GM23338 (cell line): ENCODE data around the gene RSPH6A. TPM values are rescaled to one million over a fixed set of nuclear protein-coding genes. Genes with fewer than 3 reads are reported as not detected.
A peak's percentile ranks its signal among the peaks of the same experiment; 100 is the strongest.

Experiments
- ATAC-seq: fragments of 200-7000 bp; cut with Tn5 transposase; 3 replicates; pipeline ENCODE4 v1.9.1; 2020
- DNase-seq: peaks from one replicate; pipeline ENCODE4 v3.0.0-alpha.2; 2015; ENCODE audit warnings: low spot score
- H2AFZ ChIP-seq: fragments of 200-600 bp; sonication (generic); 2 replicates; pipeline ENCODE4 v1.8.0; 2016; ENCODE audit warnings: antibody characterized with exemption, mild to moderate bottlenecking, moderate library complexity
- H3F3A ChIP-seq: fragments of 200-600 bp; sonication (generic); replicated peaks from 2 replicates; pipeline ENCODE4 v1.8.0; 2017; ENCODE audit warnings: antibody characterized with exemption, mixed run types, low read depth
- H3K27ac ChIP-seq: fragments of 200-600 bp; sonication (generic); 2 replicates; pipeline ENCODE4 v1.6.1; 2016; ENCODE audit warnings: low read depth
- H3K27me3 ChIP-seq: fragments of 200-600 bp; sonication (generic); 2 replicates; pipeline ENCODE4 v1.8.0; 2016; ENCODE audit warnings: mild to moderate bottlenecking, mixed run types, moderate library complexity; ENCODE audit not compliant: insufficient read depth
- H3K36me3 ChIP-seq: fragments of 200-600 bp; sonication (generic); 2 replicates; pipeline ENCODE4 v1.8.0; 2016; ENCODE audit warnings: mild to moderate bottlenecking; ENCODE audit not compliant: insufficient read depth
- H3K4me1 ChIP-seq: fragments of 200-600 bp; sonication (generic); 2 replicates; pipeline ENCODE4 v1.8.0; 2016; ENCODE audit warnings: mild to moderate bottlenecking, moderate library complexity; ENCODE audit not compliant: insufficient read depth
- H3K4me2 ChIP-seq: fragments of 200-600 bp; sonication (generic); 2 replicates; pipeline ENCODE4 v1.7.1; 2017; ENCODE audit warnings: mixed run types
- H3K4me3 ChIP-seq: fragments of 200-600 bp; sonication (generic); 2 replicates; pipeline ENCODE4 v1.6.1; 2016; ENCODE audit warnings: mixed run types
- H3K79me2 ChIP-seq: fragments of 200-600 bp; sonication (generic); replicated peaks from 2 replicates; pipeline ENCODE4 v1.8.0; 2017; ENCODE audit warnings: mild to moderate bottlenecking; ENCODE audit not compliant: insufficient read depth
- H3K9me2 ChIP-seq: fragments of 200-600 bp; sonication (generic); 2 replicates; pipeline ENCODE4 v1.8.0; 2017; ENCODE audit not compliant: insufficient read depth
- H4K20me1 ChIP-seq: fragments of 200-600 bp; sonication (generic); replicated peaks from 2 replicates; pipeline ENCODE4 v1.8.0; 2017; ENCODE audit warnings: mild to moderate bottlenecking; ENCODE audit not compliant: insufficient read depth
- H3K27ac Mint-ChIP-seq: 2 replicates; pipeline ENCODE4 v1.8.0; 2020; ENCODE audit warnings: inconsistent platforms, mild to moderate bottlenecking, moderate library complexity, mixed read lengths
- H3K27me3 Mint-ChIP-seq: 3 replicates; pipeline ENCODE4 v1.8.0; 2022; ENCODE audit warnings: low read depth, mild to moderate bottlenecking, moderate library complexity, mixed read lengths, inconsistent platforms; ENCODE audit not compliant: insufficient read depth, poor library complexity
- H3K36me3 Mint-ChIP-seq: 3 replicates; pipeline ENCODE4 v1.8.0; 2021; ENCODE audit warnings: low read depth, mild to moderate bottlenecking, inconsistent platforms, moderate library complexity, mixed read lengths
- H3K4me1 Mint-ChIP-seq: 3 replicates; pipeline ENCODE4 v1.8.0; 2020; ENCODE audit warnings: mild to moderate bottlenecking, inconsistent platforms, mixed read lengths
- H3K4me3 Mint-ChIP-seq: 3 replicates; pipeline ENCODE4 v1.8.0; 2021; ENCODE audit warnings: moderate library complexity, mild to moderate bottlenecking, inconsistent platforms, mixed read lengths
- H3K9me3 Mint-ChIP-seq: 3 replicates; pipeline ENCODE4 v1.8.0; 2020; ENCODE audit warnings: moderate library complexity, mild to moderate bottlenecking, inconsistent platforms, mixed read lengths
- CREB1 ChIP-seq: fragments of 250-450 bp; sonication (Bioruptor Pico); IDR thresholded peaks from 2 replicates; pipeline ENCODE4 v1.5.0; 2020; ENCODE audit warnings: low read depth, mild to moderate bottlenecking, moderate library complexity
- EZH2 ChIP-seq: fragments of 200-600 bp; sonication (generic); IDR thresholded peaks from one replicate; pipeline ENCODE4 v1.8.0; 2017; ENCODE audit warnings: antibody characterized with exemption, mild to moderate bottlenecking, low read depth; ENCODE audit not compliant: unreplicated experiment
- POLR2AphosphoS5 ChIP-seq: IDR thresholded peaks from 2 replicates; pipeline ENCODE4 v1.6.1; 2016; ENCODE audit warnings: antibody characterized with exemption, low read depth
- ZNF114 ChIP-seq: fragments of 250-450 bp; sonication (Bioruptor Pico); IDR thresholded peaks from 2 replicates; pipeline ENCODE4 v1.5.0; 2020; ENCODE audit warnings: mild to moderate bottlenecking, moderate library complexity
- ZNF331 ChIP-seq: fragments of 250-450 bp; sonication (Bioruptor Pico); IDR thresholded peaks from 2 replicates; pipeline ENCODE4 v1.5.0; 2020; ENCODE audit warnings: low read depth, mild to moderate bottlenecking, moderate library complexity
- polyA plus RNA-seq: library from polyadenylated mRNA; unstranded; fragments of >200 nt; fragmentation: Nextera tagmentation; extraction: Ambion mirVana; gene quantifications from 2 replicates; pipeline ENCODE4 v1.2.1, GENCODE V29; 2016
- total RNA-seq: library from RNA; depleted of rRNA; stranded (reverse); fragments of >200 nt; shearing (Covaris generic); gene quantifications from 2 replicates; pipeline ENCODE4 v1.2.3, GENCODE V29; 2014

RSPH6A gene
- total and polyA plus RNA-seq, 2 experiments from 2014 or later, result 0.11 to 0.21 TPM

- Histone ChIP-seq H4K20me1 (no peaks in the 10 kb centered on the region; the same call in 1 of the 2 replicates), H3K4me1 (peaks cover 40% of the 10 kb centered on the region), H3K4me2 (peak overlapping the region; percentile 94), H3K9me2 (no peaks in the 10 kb centered on the region), H2AFZ (no peak overlapping the region), H3K4me3 (peak overlapping the region; percentile 83), H3K27me3 (no peaks in the 10 kb centered on the region), H3F3A (peaks cover 19% of the 10 kb centered on the region), H3K79me2 (no peaks in the 10 kb centered on the region), H3K27ac (no peak overlapping the region), H3K36me3 (no peaks in the 10 kb centered on the region)
- H3K27me3 Mint-ChIP-seq, result peaks cover 33% of the 10 kb centered on the region
- peak overlapping the region; percentile 86 for H3K4me3 Mint-ChIP-seq
- peak; percentile 76 for DNase-seq
- H3K27ac Mint-ChIP-seq, result peak overlapping the region; percentile 62; the same call in 1 of the 2 replicates
- H3K9me3 Mint-ChIP-seq, result no peaks in the 10 kb centered on the region
- ATAC-seq, result peak; percentile 0
- TF ChIP-seq POLR2AphosphoS5 (peak; percentile 55), ZNF331 (CRISPR knock-in tag) (no peak)
- H3K36me3 Mint-ChIP-seq, result peaks cover 10% of the 10 kb centered on the region
- peaks cover 32% of the 10 kb centered on the region for H3K4me1 Mint-ChIP-seq
Observed at GRCh38 chr19:45767881-45768654, 47.0 kb downstream of the RSPH6A start.

DNA sequence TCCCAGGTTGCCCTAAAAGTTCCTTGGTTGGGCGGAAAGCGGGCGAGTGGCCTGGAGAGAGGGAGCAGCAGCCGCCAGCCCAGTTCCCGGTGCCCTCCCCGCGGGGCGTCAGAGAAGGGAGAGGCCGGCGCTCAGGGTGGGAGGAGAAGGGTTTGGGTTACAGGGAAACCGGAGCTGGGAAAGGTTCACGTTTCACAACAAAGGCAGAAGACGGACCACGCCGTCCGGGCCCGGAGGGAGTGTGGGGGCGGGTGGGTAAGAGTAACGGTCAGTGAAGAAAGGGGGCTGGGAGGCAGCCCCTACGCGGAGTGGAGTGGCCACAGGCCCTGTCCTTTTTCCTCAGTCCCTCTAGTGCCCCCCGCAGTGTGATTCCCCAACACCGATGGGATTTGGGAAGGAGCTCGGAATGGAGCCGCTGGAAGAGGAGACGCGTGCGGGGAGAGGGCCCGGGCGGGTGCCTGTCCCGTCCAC, 47.7 kb downstream of the RSPH6A start:
- Mint-ChIP-seq H3K4me1 (peaks cover 31% of the 10 kb centered on the region), H3K27ac (no peak overlapping the region; the same call in 1 of the 2 replicates), H3K27me3 (peaks cover 35% of the 10 kb centered on the region), H3K36me3 (peaks cover 10% of the 10 kb centered on the region), H3K4me3 (peak overlapping the region; percentile 86), H3K9me3 (no peaks in the 10 kb centered on the region)
- Histone ChIP-seq H3K4me3 (peak overlapping the region; percentile 83), H3K4me1 (peaks cover 40% of the 10 kb centered on the region), H3K79me2 (no peaks in the 10 kb centered on the region), H3K9me2 (no peaks in the 10 kb centered on the region), H4K20me1 (no peaks in the 10 kb centered on the region; the same call in 1 of the 2 replicates), H3F3A (peaks cover 18% of the 10 kb centered on the region), H3K4me2 (peak overlapping the region; percentile 94), H3K36me3 (no peaks in the 10 kb centered on the region), H2AFZ (no peak overlapping the region), H3K27me3 (no peaks in the 10 kb centered on the region), H3K27ac (no peak overlapping the region)
- no peak for TF ChIP-seq EZH2
- TF ChIP-seq POLR2AphosphoS5, result peak; percentile 29; the same call in 1 of the 2 replicates
- TF ChIP-seq ZNF114 (CRISPR knock-in tag), result no peak
- ATAC-seq, result peak; percentile 2
- peak; percentile 79 for DNase-seq

- DNase-seq, result no peak
- H3K9me3 Mint-ChIP-seq, result no peaks in the 10 kb centered on the region
Observed at GRCh38 chr19:45766869-45767346, 48.2 kb downstream of the RSPH6A start.

More at GRCh38 chr19:45766869-45767346, 48.2 kb downstream of the RSPH6A start:
- no peak for TF ChIP-seq ZNF331 (CRISPR knock-in tag)
- TF ChIP-seq CREB1 (CRISPR knock-in tag), result no peak
- peak overlapping the region; percentile 86 for H3K4me3 Mint-ChIP-seq
- no peaks in the 10 kb centered on the region for H3K9me2 ChIP-seq
- peaks cover 18% of the 10 kb centered on the region for H3F3A ChIP-seq
- no peaks in the 10 kb centered on the region for H3K27me3 ChIP-seq
- peak overlapping the region; percentile 83 for H3K4me3 ChIP-seq
- H3K27ac ChIP-seq, result no peak overlapping the region
- ATAC-seq, result no peak
- H3K36me3 ChIP-seq, result no peaks in the 10 kb centered on the region
- H2AFZ ChIP-seq, result no peak overlapping the region
- H3K79me2 ChIP-seq, result no peaks in the 10 kb centered on the region
- H3K27ac Mint-ChIP-seq, result no peak overlapping the region
- peaks cover 28% of the 10 kb centered on the region for H3K4me1 Mint-ChIP-seq
- peak overlapping the region; percentile 94 for H3K4me2 ChIP-seq
- H4K20me1 ChIP-seq, result no peaks in the 10 kb centered on the region; the same call in 1 of the 2 replicates
- H3K36me3 Mint-ChIP-seq, result peaks cover 4% of the 10 kb centered on the region; the same call in 2 of the 3 replicates
- peaks cover 30% of the 10 kb centered on the region for H3K27me3 Mint-ChIP-seq
- H3K4me1 ChIP-seq, result peaks cover 40% of the 10 kb centered on the region
